ENCODE data around the gene GEMIN5. TPM values are rescaled to one million over a fixed set of nuclear protein-coding genes. Genes with fewer than 3 reads are reported as not detected.
A peak's percentile ranks its signal among the peaks of the same experiment; 100 is the strongest.

GEMIN5 gene
- polyA plus RNA-seq, 3 donors: 2.0 to 3.8 (median 2.2) TPM

DNA sequence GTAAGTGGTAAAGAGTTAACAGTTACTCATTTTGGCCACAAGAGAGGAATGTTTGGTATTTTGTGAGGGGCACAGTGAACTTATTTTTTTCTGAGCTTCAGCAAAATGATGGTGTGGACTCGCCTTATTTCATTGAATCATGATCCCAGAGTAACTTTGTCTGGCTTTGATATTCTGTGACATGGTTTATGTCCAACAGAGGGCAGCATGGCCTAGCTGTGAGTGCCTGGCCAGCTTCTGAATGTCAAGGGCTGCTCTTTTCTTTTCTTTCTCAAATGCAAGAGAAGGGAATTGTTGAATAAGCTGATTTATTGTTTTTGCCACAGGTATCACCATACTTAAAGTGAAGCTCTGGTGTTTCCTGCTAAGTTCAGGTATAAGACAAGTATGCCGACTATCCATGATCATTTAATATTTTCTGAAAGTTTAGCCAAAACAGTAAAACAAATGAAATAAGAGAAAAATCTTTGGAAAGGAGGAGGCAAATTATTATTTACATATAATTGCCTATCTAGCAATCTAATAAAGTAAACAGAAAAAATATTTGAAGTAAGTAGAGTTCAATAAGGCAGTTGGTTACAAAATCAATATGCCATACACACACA is 34.6 kb upstream of the GEMIN5 start:
- H3K79me2 ChIP-seq (ENCODE audit: insufficient read depth, low read length): no peaks in the 10 kb centered on the region
- Mint-ChIP-seq H3K36me3 (peaks cover 20 to 28% of the 10 kb centered on the region in 2 donors), H3K9me3 (peaks cover 4 to 9% (median 5%) of the 10 kb centered on the region in 7 donors), H3K27me3 (ENCODE audit: low read depth in 3 of 3) (no peaks in the 10 kb centered on the region), H3K4me3 (no peak overlapping the region), H3K27ac (peak overlapping the region in 1 of 7 donors; percentile 11), H3K4me1 (peaks cover 7% of the 10 kb centered on the region)
- TF ChIP-seq, protein P1, sequence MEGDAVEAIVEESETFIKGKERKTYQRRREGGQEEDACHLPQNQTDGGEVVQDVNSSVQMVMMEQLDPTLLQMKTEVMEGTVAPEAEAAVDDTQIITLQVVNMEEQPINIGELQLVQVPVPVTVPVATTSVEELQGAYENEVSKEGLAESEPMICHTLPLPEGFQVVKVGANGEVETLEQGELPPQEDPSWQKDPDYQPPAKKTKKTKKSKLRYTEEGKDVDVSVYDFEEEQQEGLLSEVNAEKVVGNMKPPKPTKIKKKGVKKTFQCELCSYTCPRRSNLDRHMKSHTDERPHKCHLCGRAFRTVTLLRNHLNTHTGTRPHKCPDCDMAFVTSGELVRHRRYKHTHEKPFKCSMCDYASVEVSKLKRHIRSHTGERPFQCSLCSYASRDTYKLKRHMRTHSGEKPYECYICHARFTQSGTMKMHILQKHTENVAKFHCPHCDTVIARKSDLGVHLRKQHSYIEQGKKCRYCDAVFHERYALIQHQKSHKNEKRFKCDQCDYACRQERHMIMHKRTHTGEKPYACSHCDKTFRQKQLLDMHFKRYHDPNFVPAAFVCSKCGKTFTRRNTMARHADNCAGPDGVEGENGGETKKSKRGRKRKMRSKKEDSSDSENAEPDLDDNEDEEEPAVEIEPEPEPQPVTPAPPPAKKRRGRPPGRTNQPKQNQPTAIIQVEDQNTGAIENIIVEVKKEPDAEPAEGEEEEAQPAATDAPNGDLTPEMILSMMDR (IDR thresholded peaks at IDR 0.05): no peak
- no peak overlapping the region for H3K9ac ChIP-seq (ENCODE audit: insufficient read depth, low read length, poor library complexity, severe bottlenecking)
- peaks cover 0 to 5% of the 10 kb centered on the region in 2 donors for H3K9me3 ChIP-seq (replicated peaks in 1 of 2; ENCODE audit: control insufficient read depth in 1 of 2, insufficient read depth in 1 of 2, low read length in 2 of 2)
- H3K36me3 ChIP-seq (replicated peaks in 1 of 2; ENCODE audit: control insufficient read depth in 1 of 2, insufficient read depth in 2 of 2, low read length in 2 of 2): peaks cover 6 to 19% of the 10 kb centered on the region in 2 donors
- H3K27me3 ChIP-seq (ENCODE audit: control insufficient read depth in 2 of 2, insufficient read depth in 2 of 2, low read length in 2 of 2): no peaks in the 10 kb centered on the region
- no peak overlapping the region for H3K4me2 ChIP-seq (replicated peaks; ENCODE audit: extremely low read depth, low read length, poor library complexity, severe bottlenecking)
- intact Hi-C loops (cut with micrococcal nuclease): no loop called here
- H2AFZ ChIP-seq (ENCODE audit: insufficient read depth, low read depth, low read length, poor library complexity, severe bottlenecking): no peak overlapping the region
- 40% methylated on average over 1 of the region's 2 CpGs for WGBS (ENCODE audit: insufficient coverage)
- DNase-seq: no peak
- H4K20me1 ChIP-seq (ENCODE audit: insufficient read depth, low read length): no peaks in the 10 kb centered on the region
- no peak overlapping the region for H3K27ac ChIP-seq (ENCODE audit: low read depth in 1 of 2, low read length in 2 of 2)
- peaks cover 0 to 2% of the 10 kb centered on the region in 2 donors for H3K4me1 ChIP-seq (ENCODE audit: control insufficient read depth in 1 of 2, insufficient read depth in 2 of 2, low read length in 2 of 2)
- no peak overlapping the region for H3K4me3 ChIP-seq (replicated peaks in 1 of 3; ENCODE audit: low read depth in 2 of 3, low read length in 3 of 3)

DNA sequence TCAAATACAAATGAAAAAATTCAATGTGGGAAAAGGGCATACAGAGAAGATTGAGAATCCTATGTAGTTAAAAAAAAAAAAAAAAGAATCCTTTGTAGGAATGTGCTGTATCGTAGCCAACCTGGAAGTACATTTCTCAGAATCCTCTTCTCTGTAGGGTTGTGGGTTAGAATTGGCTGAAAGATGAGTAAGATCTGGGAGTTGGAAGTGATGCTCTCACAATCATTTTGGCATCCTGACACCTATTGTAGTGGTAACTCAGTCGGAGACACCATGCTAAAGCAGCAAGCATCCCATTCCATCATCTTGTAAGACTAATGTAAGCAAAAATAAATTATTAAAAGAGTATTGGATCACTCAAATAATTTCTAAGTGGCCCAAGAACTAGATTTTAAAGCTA is 33.5 kb upstream of the GEMIN5 start:
- Histone ChIP-seq H4K20me1 (ENCODE audit: insufficient read depth, low read length) (no peaks in the 10 kb centered on the region), H3K4me1 (ENCODE audit: control insufficient read depth in 1 of 2, insufficient read depth in 2 of 2, low read length in 2 of 2) (no peaks in the 10 kb centered on the region), H3K79me2 (ENCODE audit: insufficient read depth, low read length) (no peaks in the 10 kb centered on the region), H3K27ac (ENCODE audit: low read depth in 1 of 2, low read length in 2 of 2) (no peak overlapping the region), H3K4me2 (replicated peaks; ENCODE audit: extremely low read depth, low read length, poor library complexity, severe bottlenecking) (no peak overlapping the region), H3K36me3 (replicated peaks in 1 of 2; ENCODE audit: control insufficient read depth in 1 of 2, insufficient read depth in 2 of 2, low read length in 2 of 2) (peaks cover 15 to 30% of the 10 kb centered on the region in 2 donors), H3K4me3 (replicated peaks in 1 of 3; ENCODE audit: low read depth in 2 of 3, low read length in 3 of 3) (no peak overlapping the region), H3K9me3 (replicated peaks in 1 of 2; ENCODE audit: control insufficient read depth in 1 of 2, insufficient read depth in 1 of 2, low read length in 2 of 2) (peaks cover 0 to 5% of the 10 kb centered on the region in 2 donors), H3K27me3 (ENCODE audit: control insufficient read depth in 2 of 2, insufficient read depth in 2 of 2, low read length in 2 of 2) (no peaks in the 10 kb centered on the region), H3K9ac (ENCODE audit: insufficient read depth, low read length, poor library complexity, severe bottlenecking) (no peak overlapping the region), H2AFZ (ENCODE audit: insufficient read depth, low read depth, low read length, poor library complexity, severe bottlenecking) (no peak overlapping the region)
- Mint-ChIP-seq H3K27me3 (ENCODE audit: low read depth in 3 of 3) (no peaks in the 10 kb centered on the region), H3K9me3 (peaks cover 4 to 9% (median 5%) of the 10 kb centered on the region in 7 donors), H3K4me1 (no peaks in the 10 kb centered on the region), H3K27ac (no peak overlapping the region), H3K4me3 (no peak overlapping the region), H3K36me3 (peaks cover 27 to 37% of the 10 kb centered on the region in 2 donors)
- WGBS (ENCODE audit: insufficient coverage): no CpG with 5 or more reads among the region's 2 CpGs
- intact Hi-C loops (cut with micrococcal nuclease): no loop called here
- no peak for DNase-seq
- TF ChIP-seq, protein P1 (IDR thresholded peaks at IDR 0.05): no peak

Data from CD14-positive monocyte (primary cell).